Stimulated activated CD4-positive, alpha-beta T cell treated with anti-CD3 and anti-CD28 coated beads, Interleukin-1b, Interleukin-23, amount 100 ng/mL, for 24 hours (primary cell): ENCODE data around the gene OR51B5.
"Not testable (repeated sequence)": the region's sequence is repeated elsewhere in the genome, so short reads cannot be mapped to it uniquely, and the experiment has no call there.

Source experiments
- DNase-seq, 4 experiments: peaks; one replicate each; pipeline ENCODE4 v3.0.0-alpha.2; 2020; ENCODE audit warnings: low read depth in 4 of 4, low spot score in 1 of 4

The OR51B5 gene

DNA sequence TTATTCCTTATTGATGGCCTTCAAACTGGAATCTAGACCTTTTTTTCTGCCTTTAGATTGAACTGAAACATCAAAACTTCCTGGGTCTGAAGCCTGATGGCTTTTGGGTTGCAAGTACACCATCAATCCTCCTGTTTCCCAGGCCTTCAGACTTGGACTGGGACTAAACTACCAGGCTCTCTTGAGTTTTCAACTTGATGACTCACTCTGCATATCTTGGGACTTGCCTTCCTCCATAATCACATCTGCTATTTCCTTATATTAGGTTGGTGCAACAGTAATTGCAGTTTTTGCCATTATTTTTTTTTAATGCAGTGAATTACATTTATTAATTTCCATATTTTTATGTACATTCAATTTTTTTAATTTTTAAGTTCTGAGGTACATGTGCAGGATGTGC is 7.0 kb downstream of the OR51B5 start:
- no peak for DNase-seq

DNA sequence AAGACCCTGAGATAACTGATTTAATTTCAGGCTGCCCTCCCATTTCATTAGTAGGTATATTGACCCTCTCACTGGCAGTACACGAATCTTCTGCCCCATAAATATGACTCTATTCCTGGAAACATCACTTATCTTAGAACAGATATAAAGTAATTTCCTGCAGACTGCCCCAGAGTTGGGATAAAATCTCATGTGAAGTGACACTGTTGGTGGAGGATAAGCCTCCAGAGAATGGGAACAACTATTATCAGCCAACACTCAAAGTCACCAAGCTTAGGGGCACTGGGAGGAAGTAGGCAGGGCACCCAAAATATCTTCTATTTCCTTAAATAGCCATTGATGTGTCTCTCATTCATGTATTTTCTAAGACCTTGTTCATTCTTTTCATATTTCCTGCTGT is 8.2 kb downstream of the OR51B5 start:
- DNase-seq, result no peak

- no peak for DNase-seq
Measured at GRCh38 chr11:5324197-5324596, 19.1 kb downstream of the OR51B5 start, which contains the start of gene OR51B2. TSS of gene OR51B2 (minus strand) at chr11:5324297. CDS start at chr11:5324297, 0 bp downstream.

DNA sequence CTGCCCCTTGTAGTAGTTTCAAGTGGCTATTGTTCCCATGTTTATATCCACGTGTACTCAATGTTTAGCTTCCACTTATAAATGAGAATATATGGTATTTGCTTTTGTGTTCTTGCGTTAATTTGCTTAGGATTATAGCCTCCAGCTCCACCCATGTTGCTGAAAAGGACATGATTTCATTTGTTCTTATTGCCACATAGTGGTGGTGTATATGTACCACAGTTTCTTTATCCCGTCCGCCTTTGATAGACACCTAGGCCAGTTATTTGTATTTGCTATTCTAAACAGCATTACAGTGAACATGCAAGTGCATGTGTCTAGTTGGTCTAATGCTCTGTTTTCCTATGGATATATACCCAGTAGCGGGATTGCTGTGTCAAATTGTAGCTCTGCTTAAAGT is 26.0 kb downstream of the OR51B5 start:
- DNase-seq, result no peak

DNA sequence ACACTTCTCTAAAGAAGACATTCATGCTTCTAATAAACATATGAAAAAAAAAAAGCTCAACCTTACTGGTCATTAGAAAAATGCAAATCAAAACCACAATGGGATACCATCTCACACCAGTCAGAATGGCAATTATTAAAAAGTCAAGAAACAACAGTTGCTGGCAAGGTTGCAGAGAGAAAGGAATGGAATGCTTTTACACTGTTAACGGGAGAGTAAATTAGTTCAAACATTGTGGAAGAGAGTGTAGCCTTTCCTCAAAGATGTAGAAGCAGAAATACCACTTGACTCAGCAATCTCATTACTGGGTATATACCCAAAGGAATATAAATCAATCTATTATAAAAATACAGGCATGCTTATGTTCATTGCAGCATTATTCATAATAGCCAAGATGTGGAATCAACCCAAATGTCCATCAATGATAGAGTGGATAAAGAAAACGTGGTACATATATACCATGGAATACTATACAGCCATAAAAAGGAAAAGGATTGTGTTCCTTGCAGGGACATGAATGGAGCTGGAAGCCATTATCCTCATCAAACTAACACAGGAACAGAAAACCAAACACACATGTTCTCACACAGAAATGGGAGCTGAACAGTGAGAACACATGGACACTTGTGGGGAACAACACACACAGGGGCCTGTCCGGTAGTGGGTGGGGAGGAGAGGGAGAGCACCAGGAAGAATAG is 29.8 kb downstream of the OR51B5 start:
- DNase-seq, result not testable (repeated sequence)

GRCh38 chr11:5310423-5310822 is 32.9 kb downstream of the OR51B5 start:
- DNase-seq, result no peak

GRCh38 chr11:5307256-5308019 is 35.9 kb downstream of the OR51B5 start:
- DNase-seq, result no peak

GRCh38 chr11:5304046-5304445 is 39.3 kb downstream of the OR51B5 start:
- no peak for DNase-seq

- no peak for DNase-seq
Measured at GRCh38 chr11:5303626-5304025, 39.7 kb downstream of the OR51B5 start.

DNA sequence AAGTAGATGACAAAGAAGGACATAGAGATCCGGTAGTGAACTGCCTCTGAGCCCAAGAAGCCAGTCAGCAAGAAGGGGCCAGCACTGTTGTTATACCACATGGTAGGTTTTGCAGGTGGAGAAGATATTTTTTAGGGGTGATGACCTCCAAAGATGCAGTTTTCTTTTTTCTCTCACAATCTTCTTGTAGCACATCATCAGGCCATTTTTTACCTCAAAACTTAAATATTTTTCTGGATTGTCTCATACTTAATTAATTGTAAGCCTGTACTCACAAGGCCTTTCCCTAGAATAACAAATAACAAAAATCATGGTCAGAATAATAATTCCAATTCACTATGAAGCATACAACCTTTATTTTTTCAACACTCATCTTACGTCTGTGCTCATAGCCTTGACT is 41.5 kb downstream of the OR51B5 start, which contains the start of gene OR51B4:
TSS of gene OR51B4 (minus strand) at position 101 of the 400 bp plus-strand sequence. CDS start at position 101, 0 bp downstream.
- no peak for DNase-seq

- DNase-seq, result no peak
Measured at GRCh38 chr11:5300251-5300650, 43.1 kb downstream of the OR51B5 start.

DNA sequence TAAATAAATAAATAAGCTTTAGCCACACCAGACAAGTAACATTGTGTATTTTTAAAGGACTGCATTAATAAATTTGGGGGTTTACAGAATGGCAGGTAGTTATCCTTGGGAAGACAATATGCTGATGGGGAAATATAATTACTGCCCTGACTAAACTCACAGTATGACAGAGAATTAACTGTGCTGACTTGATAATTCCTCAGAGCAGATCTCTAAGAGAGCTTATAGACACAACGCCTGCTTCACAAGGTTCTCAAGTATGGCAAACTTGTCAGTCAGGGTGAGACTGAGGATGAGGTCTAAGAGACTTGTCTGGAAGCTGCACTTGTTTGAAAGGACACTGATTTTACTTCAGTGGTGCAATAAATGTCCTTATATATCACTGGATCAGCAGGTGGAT is 44.9 kb downstream of the OR51B5 start:
- no peak for DNase-seq

DNA sequence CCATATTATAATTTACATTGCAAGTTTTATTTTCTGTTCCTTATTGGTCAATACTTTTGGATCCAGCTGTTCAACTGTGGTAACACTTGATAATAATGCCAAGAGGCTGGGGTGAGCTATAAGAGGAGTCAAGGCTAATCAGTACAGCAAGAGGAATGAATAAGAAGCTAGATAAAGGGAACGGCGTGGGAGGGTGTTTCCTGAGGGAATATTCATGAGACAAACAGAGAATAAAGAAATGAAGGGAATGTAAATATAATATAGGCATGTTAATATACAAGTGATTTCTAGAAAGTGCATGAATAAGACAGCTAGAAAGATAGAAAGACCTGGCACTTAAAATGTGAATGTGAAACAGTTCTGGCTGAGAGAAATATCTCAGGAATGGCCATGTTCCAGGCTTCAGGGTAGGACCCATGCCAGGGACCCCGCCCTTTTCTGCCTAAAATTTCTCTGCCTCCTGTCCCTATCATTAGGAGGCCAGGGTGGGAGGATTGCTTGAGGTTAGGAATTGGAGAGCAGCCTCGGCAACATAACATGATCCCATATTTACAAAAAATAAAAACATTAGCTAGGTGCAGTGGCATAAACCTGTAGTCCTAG is 45.5 kb downstream of the OR51B5 start:
- DNase-seq, result no peak

GRCh38 chr11:5294342-5294995 is 48.9 kb downstream of the OR51B5 start:
- DNase-seq, result not testable (repeated sequence)

GRCh38 chr11:5293028-5293427 is 50.3 kb downstream of the OR51B5 start:
- DNase-seq, result no peak
